Stimulated activated CD8-positive, alpha-beta memory T cell treated with anti-CD3 and anti-CD28 coated beads, Interleukin-12 subunit alpha, Interleukin-12 subunit beta, amount 100 ng/mL, for 1 hour (primary cell): Measurements from ENCODE around the gene KRTAP19-3.
"Not testable (repeated sequence)": the region's sequence is repeated elsewhere in the genome, so short reads cannot be mapped to it uniquely, and the experiment has no call there.

Experiments used
- DNase-seq: peaks from one replicate; pipeline ENCODE4 v3.0.0-alpha.2; 2020; ENCODE audit warnings: low read depth

Gene KRTAP19-3

GRCh38 chr21:30491963-30492428 lies at the start of gene KRTAP19-3:
Gene KRTAP19-3 (minus strand): TSS chr21:30492013. CDS start chr21:30491957, 56 bp downstream.
- DNase-seq, result no peak

DNA sequence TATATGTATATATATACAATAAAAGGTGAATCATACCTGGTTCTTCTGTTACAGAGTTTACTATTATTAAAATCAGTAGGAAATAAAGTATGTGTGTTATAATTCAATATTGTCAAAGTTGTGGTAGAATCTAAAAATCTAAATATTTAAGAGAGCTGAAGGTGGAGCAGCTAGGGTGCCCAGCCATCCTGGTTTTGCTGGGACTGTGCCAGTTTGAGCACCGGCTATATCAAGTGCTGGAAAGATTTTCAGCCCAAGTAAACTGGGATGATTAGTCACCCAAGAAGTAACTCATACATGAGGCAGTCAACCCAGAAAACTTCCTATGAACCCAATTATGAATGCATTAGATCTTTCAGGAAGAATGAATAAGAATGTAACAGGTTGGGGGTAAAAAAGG lies 27.1 kb upstream of the KRTAP19-3 start:
- no peak for DNase-seq

DNA sequence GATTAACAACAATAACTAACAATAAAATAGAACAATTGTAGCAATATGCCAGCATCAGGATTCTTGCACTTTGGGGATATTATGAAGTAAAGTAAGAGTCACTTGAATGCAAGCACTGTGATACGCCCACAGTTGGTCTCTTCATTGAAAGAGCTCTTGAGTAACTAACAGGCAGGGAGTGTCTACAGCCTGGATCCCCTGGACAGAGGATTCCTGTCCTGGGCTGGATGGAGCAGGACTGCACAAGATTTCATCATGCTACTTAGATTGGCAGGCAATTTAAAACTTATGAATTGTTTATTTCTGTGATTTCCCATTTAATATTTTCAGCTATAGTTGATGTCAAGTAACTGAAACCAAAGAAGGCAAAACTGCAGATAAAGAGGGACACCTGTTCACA lies 23.9 kb upstream of the KRTAP19-3 start:
- no peak for DNase-seq

DNA sequence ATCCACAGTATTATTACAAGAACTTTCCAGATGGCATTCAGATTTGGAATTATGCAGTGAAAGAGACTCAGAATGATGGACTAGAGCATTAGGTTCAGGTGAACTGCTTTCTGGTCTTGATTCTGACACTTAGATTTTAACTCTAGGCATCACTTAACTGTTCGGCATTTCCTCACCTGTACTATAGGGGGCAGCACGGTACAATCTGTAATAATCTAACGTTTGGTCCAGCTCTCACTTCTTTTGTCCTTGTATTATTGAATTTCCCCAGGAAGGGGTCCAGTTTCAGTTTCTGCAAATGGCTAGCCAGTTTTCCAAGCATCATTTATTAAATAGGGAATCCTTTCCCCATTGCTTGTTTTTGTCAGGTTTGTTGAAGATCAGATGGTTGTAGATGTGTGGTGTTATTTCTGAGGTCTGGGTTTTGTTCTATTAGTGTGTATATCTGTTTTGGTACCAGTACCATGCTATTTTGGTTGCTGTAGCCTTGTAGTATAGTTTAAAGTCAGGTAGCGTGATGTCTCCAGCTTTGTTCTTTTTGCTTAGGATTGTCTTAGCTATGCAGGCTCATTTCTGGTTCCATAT lies 13.9 kb upstream of the KRTAP19-3 start:
- DNase-seq, result not testable (repeated sequence)

DNA sequence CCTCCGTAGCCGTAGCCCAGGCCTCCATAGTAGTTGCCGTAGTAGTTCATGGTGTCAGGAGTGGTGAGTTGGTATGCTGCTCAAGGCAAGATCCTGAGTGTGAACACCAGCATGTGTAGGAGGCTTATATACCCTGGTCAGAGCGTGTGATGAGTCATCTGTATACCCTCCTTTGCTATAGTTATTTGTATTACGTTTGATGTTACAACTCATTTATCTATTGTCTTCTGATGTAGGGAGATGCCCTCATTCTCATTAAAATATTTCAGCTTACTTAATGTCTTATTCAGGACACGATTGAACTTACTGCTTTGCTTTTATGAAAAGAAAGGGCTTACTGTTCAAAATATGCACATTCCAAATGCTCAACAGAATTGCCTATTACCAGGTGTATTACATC lies 10.2 kb upstream of the KRTAP19-3 start, which contains the start of gene KRTAP19-5:
Gene KRTAP19-5 (minus strand): TSS at position 101 of the 400 bp plus-strand sequence. CDS start 51 bp downstream, at position 50.
- no peak for DNase-seq

DNA sequence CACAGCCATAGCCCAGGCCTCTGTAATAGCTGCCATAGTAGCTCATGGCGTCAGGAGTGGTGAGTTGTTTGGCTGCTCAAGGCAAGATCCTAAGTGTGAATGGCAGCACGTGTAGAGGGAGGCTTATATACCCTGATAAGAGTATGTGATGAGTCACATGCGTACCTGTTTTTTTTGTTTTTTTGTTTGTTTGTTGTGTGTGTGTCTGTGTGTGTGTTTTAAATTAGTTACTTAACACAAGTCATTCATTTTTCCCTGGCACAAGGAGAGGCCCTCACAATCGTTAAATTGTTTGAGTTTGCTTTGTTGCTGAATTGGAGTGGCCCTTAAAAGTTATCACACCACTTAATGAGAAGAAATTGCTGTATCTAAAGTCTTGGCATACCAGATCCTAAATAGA lies 5.3 kb upstream of the KRTAP19-3 start, which contains the start of gene KRTAP19-4:
Gene KRTAP19-4 (minus strand): TSS at position 101 of the 400 bp plus-strand sequence. CDS start 55 bp downstream, at position 46.
- DNase-seq, result no peak

GRCh38 chr21:30487336-30487735 lies 4.5 kb downstream of the KRTAP19-3 start, which contains the start of gene KRTAP19-2:
Gene KRTAP19-2 (minus strand): TSS chr21:30487436. CDS start chr21:30487348, 88 bp downstream.
- no peak for DNase-seq

DNA sequence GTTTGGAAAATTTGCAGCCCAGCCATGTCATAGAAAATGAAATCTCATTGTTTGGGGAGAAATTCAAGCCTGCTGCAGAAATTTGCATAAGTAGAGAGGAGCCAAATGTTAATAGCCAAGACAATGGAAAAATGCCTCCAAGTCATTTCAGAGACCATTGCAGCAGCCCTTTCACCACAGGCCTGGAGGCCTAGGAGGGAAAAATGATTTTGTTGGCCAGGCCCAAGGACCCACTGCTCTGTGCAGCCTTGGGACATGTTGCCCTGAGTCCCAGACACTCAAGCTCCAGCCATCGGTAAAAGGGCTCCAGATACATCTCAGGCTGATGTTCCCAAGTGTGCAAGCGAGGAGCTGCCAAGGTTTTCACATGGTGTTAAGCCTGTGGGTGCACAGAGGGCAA lies 5.6 kb downstream of the KRTAP19-3 start:
- no peak for DNase-seq

GRCh38 chr21:30482130-30482529 lies 9.7 kb downstream of the KRTAP19-3 start:
- DNase-seq, result no peak

DNA sequence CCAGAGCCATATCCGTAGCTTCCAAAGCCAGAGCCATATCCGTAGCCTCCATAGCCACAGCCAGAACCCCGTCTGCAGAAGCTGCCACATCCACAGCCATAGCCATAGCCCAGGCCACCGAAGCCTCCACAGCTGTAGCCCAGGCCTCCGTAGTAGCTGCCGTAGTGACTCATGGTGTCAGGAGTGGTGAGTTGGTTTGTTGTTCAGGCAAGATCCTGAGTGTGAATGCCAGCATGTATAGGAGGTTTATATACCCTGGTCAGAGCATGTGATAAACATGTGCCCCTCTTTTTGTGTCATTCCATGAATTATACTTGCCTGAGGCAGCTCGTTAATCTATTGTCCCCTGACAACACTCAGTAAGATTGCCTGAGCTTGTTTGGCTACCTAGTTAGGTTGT lies 11.7 kb downstream of the KRTAP19-3 start, which contains the start of gene KRTAP19-1:
Gene KRTAP19-1 (minus strand): TSS at position 223 of the 400 bp plus-strand sequence. CDS start 50 bp downstream, at position 173.
- DNase-seq, result no peak

DNA sequence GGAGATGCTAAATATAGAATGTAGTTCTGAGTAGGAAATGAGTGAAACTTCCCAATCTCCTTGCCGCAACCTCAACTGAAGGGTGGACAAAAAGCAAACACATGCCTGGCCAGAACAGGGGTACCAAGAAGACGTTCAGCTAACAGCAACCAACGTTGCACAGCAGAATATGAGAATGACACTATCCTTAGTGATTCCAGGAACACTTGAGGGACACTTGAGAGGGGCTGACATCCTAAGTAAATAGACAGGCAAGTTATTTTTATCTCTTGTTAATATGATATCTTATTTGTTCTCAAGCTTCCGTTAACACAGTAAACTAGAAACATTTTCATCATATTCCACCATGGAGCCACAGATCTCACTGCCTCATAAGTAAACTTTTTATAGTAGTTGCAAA lies 12.6 kb downstream of the KRTAP19-3 start:
- DNase-seq, result no peak

DNA sequence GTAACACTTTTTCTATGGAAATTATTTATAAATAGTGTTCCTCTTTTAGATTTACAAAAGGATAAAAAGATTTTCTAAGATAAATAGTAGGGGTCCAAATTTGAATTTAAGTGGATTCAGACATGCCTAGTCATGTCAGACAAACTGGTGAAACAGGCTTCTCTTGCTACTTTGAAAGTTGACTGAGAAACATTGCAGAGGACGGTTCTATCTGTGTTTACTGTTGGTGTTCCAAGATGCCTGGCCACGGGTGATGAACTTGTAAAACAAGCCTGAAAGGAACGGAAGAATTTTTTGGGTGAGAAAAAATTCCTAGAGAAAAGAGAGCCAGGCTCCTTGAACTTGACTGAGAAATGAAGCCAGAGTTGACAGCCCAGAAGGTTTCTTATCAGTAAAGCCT lies 13.8 kb downstream of the KRTAP19-3 start:
- DNase-seq, result no peak

DNA sequence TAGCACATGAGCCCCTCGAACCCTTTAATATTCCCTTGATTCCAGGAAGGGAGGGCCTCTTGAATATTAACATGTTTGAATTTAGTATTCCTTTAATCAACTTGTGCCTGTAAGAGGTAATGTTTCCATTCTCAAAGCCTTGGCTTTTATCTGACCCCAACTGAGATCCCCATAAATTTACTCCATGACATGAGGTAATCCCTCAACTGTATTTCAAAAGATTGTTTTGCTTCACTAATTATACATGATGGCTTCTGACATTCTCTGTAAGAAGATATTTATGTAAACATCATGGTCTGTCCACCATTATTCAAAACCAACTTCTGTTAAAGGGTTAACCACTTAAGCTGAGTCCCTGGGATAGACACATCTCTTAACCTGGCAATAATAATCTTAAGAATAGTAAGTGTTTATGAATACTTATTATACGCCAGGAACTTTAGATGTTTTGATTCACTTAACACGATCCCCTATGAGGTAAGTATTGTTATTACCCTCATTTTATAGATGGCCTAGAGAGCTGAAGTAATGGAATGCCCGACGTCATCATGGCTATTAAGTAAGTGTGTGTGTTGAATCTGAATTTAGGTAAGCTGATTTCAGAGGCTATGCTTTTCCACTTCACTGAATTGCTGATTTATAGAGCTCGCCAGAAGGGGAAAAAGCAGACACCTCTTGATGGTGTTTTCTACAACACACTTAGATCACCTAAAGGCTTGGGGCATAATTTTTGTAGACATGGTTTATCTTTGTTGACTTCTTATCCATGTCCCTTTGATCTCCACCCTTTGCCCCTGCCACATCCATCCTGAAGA lies 22.7 kb downstream of the KRTAP19-3 start:
- no peak for DNase-seq

DNA sequence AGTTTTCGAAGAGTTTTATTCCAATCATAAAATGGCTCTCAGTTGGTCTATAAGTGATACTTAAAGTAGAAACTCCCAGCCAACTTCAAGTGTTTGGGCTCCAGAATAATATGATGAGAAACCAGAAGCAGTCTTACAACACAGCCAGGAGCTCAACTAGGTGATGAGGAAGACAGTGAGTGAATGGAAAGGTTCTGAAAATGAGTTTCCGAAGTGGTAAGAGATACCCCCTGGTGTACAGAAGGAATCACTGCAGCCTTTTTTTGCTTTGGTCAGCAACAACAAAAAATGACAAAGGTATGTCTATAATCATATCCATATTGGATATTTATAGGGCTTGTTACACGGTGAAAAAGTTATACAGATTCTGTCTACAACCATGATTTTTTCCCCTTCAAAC lies 28.1 kb downstream of the KRTAP19-3 start:
- no peak for DNase-seq

DNA sequence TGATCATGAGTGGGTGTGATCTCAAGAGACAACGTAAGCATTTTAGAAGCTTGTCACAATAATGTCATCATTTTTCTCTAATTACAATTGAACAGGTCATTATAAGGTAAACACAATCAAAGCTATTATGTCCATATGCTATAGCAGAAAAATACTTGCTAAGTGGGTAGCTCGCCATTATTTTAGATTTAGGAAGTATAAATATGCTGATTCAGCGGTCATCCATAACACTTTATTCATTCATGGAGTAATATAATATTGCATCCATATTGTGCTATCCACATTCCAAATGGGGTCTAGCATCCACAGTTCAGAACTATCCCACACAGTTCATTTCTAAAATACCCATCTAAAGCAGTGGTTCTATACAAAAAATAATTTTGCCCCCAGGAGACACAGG lies 43.3 kb downstream of the KRTAP19-3 start:
- no peak for DNase-seq

GRCh38 chr21:30447056-30447455 lies 44.8 kb downstream of the KRTAP19-3 start:
- DNase-seq, result no peak

DNA sequence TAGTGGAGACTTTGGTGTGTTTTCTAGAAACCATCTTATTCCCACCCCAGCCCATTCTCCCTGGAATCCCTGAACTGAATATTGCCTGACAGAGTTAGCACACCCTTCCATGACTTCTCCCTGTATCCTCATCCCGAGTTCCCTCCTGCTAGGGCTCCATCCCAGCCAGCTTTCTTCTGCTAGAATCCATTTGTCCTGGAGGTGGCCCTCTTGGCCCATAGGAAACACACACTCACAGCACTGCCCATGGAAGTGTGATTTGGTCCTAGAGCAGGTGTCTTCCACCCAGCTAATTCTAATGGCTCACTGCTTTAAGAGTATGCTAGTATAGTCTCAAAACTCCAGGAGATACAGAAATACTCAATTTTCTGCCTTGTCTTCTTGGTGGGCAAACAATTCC lies 47.6 kb downstream of the KRTAP19-3 start:
- no peak for DNase-seq

GRCh38 chr21:30443226-30443625 lies 48.6 kb downstream of the KRTAP19-3 start:
- no peak for DNase-seq
